Measurements from ENCODE around the gene SMG1.

- peak; percentile 19 for TF ChIP-seq CTCF (IDR thresholded peaks at IDR 0.05; ENCODE audit: borderline replicate concordance, extremely low read depth, low read length, poor library complexity, severe bottlenecking)
- TF ChIP-seq EZH2 (IDR thresholded peaks at IDR 0.05; ENCODE audit: borderline replicate concordance, low read depth, low read length, severe bottlenecking): no peak
Measured at GRCh38 chr16:18943414-18943813, 17.2 kb upstream of the SMG1 start.

Measured in DND-41 (cell line).